ENCODE data around the gene FYB2.
"Not testable (repeated sequence)": the region's sequence is repeated elsewhere in the genome, so short reads cannot be mapped to it uniquely, and the experiment has no call there.

FYB2 gene

DNA sequence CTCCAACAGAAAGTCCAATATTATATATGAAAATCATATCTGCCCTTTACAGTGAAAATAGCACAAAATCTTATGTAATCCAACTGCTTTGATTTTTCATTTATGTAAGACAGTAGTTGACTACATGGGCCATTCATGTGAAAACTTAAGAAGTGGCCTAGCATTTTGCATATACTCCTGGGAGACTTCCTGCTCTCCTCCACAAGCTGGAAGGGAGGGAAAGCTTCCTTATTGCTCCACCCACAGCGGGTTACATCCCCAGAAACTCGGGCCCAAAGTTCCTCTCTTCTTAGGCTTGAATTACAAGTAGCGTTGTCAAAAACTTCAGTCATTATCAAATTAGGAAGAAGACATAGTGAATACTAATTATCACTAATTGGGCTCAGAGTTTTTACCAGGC lies 29.2 kb downstream of the FYB2 start:
- DNase-seq, result no peak

- no peak for DNase-seq
Measured at GRCh38 chr1:56788588-56788987, 30.6 kb downstream of the FYB2 start.

DNA sequence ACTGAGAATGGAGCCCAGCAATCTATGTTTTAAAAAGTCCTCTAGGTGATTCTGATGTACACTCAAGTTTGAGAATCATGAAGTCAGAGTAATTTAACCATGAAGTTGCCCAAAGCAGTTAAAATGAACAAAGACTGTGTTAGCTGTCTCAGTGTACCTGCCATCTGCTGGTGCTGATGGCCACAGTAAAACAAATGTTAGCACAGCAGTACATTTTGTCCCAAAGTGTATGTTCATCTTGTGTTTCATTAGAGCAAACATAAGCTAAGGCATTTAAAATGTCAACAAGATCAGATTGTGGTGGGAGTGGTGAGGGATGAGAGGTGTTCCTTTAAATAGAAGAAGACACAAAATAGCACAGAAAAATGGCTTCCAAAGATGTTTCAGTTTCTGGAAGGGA lies 31.1 kb downstream of the FYB2 start:
- DNase-seq, result no peak

- DNase-seq, result no peak
Measured at GRCh38 chr1:56787330-56787729, 31.9 kb downstream of the FYB2 start.

DNA sequence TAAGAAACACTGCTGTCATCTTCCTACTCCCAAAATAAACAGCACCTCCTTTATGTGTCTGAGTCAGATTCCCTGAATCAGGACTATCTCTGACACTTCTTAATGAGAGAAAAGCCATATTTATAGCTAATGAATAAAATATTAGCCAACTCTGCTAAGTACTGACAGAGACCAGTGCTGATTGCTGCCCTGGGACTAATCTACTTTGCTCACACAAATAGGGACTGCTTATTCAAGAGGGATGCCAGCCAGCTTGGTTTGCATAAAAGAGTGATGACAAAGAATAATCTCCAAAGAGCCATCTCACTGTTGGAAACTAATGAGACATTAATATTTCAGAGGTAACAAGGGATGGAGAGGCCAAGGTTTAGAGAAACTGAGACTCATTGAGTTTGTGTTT lies 36.4 kb downstream of the FYB2 start:
- DNase-seq, result no peak

- no peak for DNase-seq
Measured at GRCh38 chr1:56780826-56781225, 38.4 kb downstream of the FYB2 start.

GRCh38 chr1:56780128-56780750 lies 39.0 kb downstream of the FYB2 start:
- DNase-seq, result no peak

- no peak for DNase-seq
Measured at GRCh38 chr1:56777972-56778371, 41.2 kb downstream of the FYB2 start.

DNA sequence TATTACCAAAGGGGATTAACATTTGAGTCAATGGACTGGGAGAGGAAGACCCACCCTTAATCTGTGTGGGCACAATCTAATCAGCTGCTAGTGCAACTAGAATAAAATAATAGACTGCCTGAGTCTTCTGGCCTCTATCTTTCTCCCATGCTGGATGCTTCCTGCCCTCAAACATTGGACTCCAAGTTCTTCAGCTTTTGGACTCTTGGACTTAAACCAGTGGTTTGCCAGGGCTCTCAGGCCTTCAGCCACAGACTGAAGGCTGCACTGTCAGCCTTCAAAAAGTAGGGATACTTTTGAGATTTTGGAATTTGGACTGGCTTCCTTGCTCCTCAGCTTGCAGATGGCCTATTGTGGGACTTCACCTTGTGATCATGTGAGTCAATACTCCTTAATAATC lies 44.5 kb downstream of the FYB2 start:
- not testable (repeated sequence) for DNase-seq

GRCh38 chr1:56774067-56774609 lies 45.1 kb downstream of the FYB2 start:
- no peak for DNase-seq

DNA sequence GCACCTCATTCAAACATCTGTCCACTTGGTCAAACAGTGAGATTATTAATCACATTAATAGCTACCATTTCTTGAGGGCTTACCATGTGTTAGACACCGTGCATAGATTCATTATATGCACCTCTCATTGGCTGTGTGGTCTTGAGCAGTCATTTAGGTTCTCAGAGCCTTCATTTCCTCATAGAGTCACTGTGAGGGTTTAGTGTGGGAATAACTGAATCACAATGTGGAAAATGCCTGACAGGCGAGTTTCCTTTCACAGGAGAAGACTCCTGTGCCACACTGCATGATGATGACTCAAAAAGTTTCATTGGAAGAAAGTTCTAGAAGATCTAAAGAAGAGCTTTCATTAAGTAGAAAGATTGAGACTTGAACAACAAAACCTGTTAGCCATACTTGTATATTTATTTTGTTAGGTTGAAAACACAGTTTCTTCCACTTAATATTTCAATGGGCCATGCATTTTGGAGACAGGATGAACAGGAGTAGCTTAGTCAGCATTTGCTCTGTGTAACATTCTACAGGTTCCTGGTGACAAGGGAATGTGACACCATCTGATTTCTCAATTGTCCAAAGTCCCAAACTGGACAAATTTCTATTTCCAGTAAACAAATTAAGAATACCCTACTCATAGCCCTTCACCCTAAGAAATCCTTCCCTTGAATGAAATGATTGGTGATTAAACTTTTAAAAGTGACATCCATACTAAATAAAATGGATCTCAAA lies 45.7 kb downstream of the FYB2 start:
- no peak for DNase-seq

DNA sequence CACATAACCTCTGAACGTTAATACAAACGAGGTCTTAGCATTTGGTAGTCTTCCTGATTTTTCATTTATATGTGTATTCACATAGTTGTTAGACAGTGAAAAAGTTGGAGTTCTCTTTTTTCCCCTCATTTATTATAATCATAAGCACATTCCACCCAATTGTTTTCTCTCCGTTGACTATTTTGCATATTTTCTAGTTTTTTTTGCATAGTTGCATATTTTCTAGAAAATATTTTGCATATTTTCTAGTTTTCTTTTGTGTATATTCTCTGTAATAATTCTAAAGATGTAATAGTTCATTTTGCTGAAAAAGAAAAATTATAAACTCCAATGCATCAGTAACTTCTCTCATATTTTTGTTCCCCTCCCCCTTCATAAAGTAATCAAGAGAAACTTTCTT lies 47.5 kb downstream of the FYB2 start:
- no peak for DNase-seq

DNA sequence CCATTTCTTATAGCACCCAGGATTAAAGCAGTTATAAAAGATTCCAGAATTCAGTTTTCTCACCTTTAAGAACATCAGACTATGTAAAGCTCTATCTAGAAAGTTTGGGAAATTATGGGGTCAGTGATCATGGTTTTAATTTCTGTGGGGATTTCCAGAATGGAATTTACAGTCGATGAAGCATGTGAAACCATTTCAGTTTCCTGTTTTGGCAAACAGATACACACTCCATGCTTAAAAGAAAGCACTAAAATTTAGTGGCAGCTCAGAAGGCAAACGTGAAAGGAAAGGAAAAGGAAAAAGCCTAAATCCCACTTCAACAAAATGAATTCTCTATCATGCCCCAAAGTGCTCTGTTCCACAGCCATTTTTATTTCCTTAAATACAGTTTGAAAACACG lies 60.4 kb downstream of the FYB2 start:
- DNase-seq, result no peak

DNA sequence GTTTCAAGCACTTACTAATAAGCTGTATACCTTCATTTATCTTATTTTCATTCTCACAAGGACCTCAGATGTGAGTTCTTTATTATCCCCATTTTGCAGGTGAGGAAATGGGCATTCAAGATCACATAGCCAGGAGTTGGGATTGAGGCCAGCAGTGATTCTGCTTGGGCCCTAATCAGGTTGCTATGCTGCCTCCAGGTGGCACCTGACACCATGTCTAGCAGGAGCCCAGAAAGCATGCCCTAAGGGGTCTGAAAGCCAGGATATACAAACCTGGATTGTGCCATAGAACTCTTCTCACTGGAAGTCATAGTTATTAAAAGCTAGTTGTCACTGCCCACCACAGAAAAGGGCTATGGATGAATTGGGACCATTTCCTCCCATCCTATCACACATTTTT lies 61.1 kb downstream of the FYB2 start:
- no peak for DNase-seq

- DNase-seq, result no peak
Measured at GRCh38 chr1:56755911-56756310, 63.3 kb downstream of the FYB2 start.

- no peak for DNase-seq
Measured at GRCh38 chr1:56754708-56755479, 64.3 kb downstream of the FYB2 start.

- no peak for DNase-seq
Measured at GRCh38 chr1:56745231-56745630, 74.0 kb downstream of the FYB2 start.

DNA sequence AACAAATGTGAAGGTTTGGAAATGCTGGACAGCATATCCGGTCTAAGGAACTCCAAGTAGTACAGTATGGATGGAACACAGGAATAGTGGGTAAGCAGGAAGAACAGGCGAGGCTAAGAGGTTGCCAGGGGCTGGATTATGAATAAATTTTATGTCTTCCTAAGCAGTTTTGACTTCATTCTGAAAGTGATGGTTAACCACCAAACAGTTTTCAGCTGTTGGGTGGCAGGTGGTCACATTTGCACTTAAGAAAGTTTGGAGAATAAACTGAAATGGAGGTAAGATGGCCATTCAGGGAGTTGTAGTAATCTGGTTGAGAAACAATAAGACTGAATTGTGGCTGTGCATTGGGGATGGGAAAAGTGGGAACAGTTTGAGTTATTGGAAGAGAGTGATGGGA lies 90.2 kb downstream of the FYB2 start:
- no peak for DNase-seq

DNA sequence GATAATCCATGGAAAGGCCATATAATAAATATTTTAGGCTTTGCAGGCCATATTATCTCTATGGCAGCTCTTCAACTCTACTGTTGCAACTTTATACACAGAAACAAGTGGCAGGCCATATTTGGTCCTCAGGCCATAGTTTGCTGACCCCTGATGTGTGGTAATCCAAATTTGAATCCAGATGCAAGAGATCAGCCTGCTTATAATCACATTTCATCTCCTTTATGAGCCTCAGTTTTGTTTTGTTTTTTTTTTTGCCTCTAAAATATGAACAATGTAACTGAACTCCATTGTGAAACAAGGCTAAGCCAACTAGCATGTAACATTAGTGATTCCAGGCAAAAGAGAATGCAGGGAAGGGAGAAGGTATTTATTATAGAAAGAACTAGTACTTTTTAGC lies 92.5 kb downstream of the FYB2 start:
- DNase-seq, result no peak

DNA sequence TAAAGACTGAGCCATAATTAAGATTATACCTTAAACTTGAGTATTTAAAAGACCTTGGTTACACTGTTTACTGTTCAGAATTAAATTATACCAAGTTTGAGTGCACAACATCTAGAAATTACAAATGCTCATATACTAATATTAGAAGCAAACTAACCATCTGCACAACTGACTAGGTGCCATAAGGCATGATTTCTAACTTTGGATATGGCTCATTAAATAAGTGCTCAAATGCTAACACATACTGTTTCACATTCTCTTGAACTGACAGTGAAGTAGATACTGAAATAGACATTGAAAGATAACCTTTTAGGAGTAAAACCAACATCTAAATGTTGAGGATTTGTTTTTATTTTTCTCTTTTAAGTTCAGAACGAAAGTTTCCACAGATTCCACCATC lies 100.0 kb downstream of the FYB2 start:
- DNase-seq, result no peak

DNA sequence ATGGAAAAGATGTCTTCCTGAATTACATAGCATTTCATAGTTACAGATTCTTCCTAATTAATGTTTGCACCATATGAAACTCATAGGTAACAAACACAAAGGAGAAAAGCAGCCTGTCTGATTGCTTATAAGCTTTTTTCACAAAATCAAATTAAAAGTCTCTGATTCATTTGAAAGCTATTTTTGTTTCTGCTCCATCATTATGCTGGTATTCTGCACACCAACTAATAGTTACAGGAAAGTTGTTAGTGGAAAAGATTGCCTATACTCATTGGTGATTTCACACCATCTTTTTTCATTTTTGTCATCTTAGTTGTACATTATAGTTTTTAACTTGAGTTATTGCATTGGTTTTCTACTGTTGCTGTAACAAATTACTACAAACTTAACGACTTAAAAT lies 104.0 kb downstream of the FYB2 start:
- DNase-seq, result no peak

- no peak for DNase-seq
Measured at GRCh38 chr1:56713112-56713511, 106.1 kb downstream of the FYB2 start.

DNA sequence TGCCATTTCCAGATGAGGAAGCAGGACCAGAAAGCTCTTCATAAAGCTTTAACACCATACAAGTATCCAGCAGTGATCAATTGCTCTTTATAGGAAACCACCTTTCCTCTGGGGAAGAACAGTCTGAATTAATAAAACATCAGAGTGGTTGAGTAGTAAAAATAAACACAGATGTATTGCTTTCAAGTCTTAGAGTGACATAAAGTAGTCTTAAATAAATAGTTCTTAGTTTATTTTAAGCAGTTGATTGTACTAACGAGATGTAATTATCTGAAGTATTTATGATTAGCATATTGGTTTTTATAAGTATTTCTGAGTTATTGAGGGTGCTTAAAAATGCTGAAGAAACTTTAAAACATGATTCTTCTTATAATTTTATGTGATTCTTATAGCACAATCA lies 107.1 kb downstream of the FYB2 start:
- DNase-seq, result no peak

- no peak for DNase-seq
Measured at GRCh38 chr1:56710646-56711045, 108.6 kb downstream of the FYB2 start.

All from activated CD4-positive, CD25-positive, alpha-beta regulatory T cell (primary cell).